Measurements from ENCODE around the gene SORL1. TPM values are rescaled to one million over a fixed set of nuclear protein-coding genes. Genes with fewer than 3 reads are reported as not detected.
"Not testable (repeated sequence)": the region's sequence is repeated elsewhere in the genome, so short reads cannot be mapped to it uniquely, and the experiment has no call there.

SORL1 gene
- total RNA-seq, 1 donor from 2014 or later: 39.0 TPM

GRCh38 chr11:121503051-121503450 is 50.9 kb downstream of the SORL1 start:
- H3K27ac Mint-ChIP-seq: no peak overlapping the region
- no peaks in the 10 kb centered on the region for H3K27me3 Mint-ChIP-seq
- peaks cover 39% of the 10 kb centered on the region for H3K36me3 Mint-ChIP-seq
- H3K9me3 Mint-ChIP-seq: peaks cover 13% of the 10 kb centered on the region
- DNase-seq (ENCODE audit: extremely low spot score, unreplicated experiment): no peak
- no peaks in the 10 kb centered on the region for H3K4me1 Mint-ChIP-seq (ENCODE audit: unreplicated experiment)
- TF ChIP-seq CTCF (conservative IDR thresholded peaks at IDR 0.05): no peak
- no peak overlapping the region for H3K4me3 Mint-ChIP-seq

- peaks cover 50% of the 10 kb centered on the region for H3K36me3 Mint-ChIP-seq
- H3K27me3 Mint-ChIP-seq; H3K4me1 Mint-ChIP-seq (ENCODE audit: unreplicated experiment); H3K27ac Mint-ChIP-seq; H3K4me3 Mint-ChIP-seq; DNase-seq (ENCODE audit: extremely low spot score, unreplicated experiment): not testable (repeated sequence)
- peaks cover 12% of the 10 kb centered on the region for H3K9me3 Mint-ChIP-seq
Measured at GRCh38 chr11:121506237-121506636, 54.1 kb downstream of the SORL1 start.

GRCh38 chr11:121508449-121508848 is 56.3 kb downstream of the SORL1 start:
- Mint-ChIP-seq H3K36me3 (peaks cover 51% of the 10 kb centered on the region), H3K4me1 (ENCODE audit: unreplicated experiment) (no peaks in the 10 kb centered on the region), H3K4me3 (no peak overlapping the region), H3K27me3 (no peaks in the 10 kb centered on the region), H3K9me3 (peaks cover 9% of the 10 kb centered on the region), H3K27ac (no peak overlapping the region)
- TF ChIP-seq CTCF (conservative IDR thresholded peaks at IDR 0.05): no peak
- DNase-seq (ENCODE audit: extremely low spot score, unreplicated experiment): no peak

- DNase-seq (ENCODE audit: extremely low spot score, unreplicated experiment): no peak
- Mint-ChIP-seq H3K9me3 (peaks cover 9% of the 10 kb centered on the region), H3K36me3 (peaks cover 49% of the 10 kb centered on the region), H3K4me3 (no peak overlapping the region), H3K4me1 (ENCODE audit: unreplicated experiment) (no peaks in the 10 kb centered on the region), H3K27ac (no peak overlapping the region), H3K27me3 (no peaks in the 10 kb centered on the region)
- TF ChIP-seq CTCF (conservative IDR thresholded peaks at IDR 0.05): no peak
Measured at GRCh38 chr11:121510438-121510837, 58.3 kb downstream of the SORL1 start.

- Mint-ChIP-seq H3K9me3 (no peaks in the 10 kb centered on the region), H3K36me3 (peaks cover 38% of the 10 kb centered on the region), H3K4me1 (ENCODE audit: unreplicated experiment) (no peaks in the 10 kb centered on the region), H3K27me3 (no peaks in the 10 kb centered on the region), H3K27ac (no peak overlapping the region), H3K4me3 (no peak overlapping the region)
- no peak for TF ChIP-seq CTCF (conservative IDR thresholded peaks at IDR 0.05)
- DNase-seq (ENCODE audit: extremely low spot score, unreplicated experiment): no peak
Measured at GRCh38 chr11:121512468-121513465, 60.7 kb downstream of the SORL1 start.

GRCh38 chr11:121513807-121514206 is 61.7 kb downstream of the SORL1 start:
- Mint-ChIP-seq H3K36me3 (peaks cover 39% of the 10 kb centered on the region), H3K9me3 (no peaks in the 10 kb centered on the region), H3K4me3 (no peak overlapping the region), H3K27ac (no peak overlapping the region), H3K27me3 (no peaks in the 10 kb centered on the region), H3K4me1 (ENCODE audit: unreplicated experiment) (no peaks in the 10 kb centered on the region)
- DNase-seq (ENCODE audit: extremely low spot score, unreplicated experiment): no peak
- no peak for TF ChIP-seq CTCF (conservative IDR thresholded peaks at IDR 0.05)
